BLaER1 treated with 17β-estradiol and CSF1 and Interleukin-3, amounts not matched to agents 10 nM and 100 nM (cell line): ENCODE measurements around the gene TARS3.

Experiments used
- H3K27ac ChIP-seq, 11 experiments: shearing (Covaris generic); formaldehyde crosslinking; 2 replicates each; pipeline ENCODE4 v1.8.1; 2022
- H3K27me3 ChIP-seq, 11 experiments: shearing (Covaris generic); formaldehyde crosslinking; 2 replicates each; pipeline ENCODE4 v1.8.1; 2022
- H3K36me3 ChIP-seq, 11 experiments: shearing (Covaris generic); formaldehyde crosslinking; 2 replicates each; pipeline ENCODE4 v1.8.1; 2022
- H3K4me1 ChIP-seq, 10 experiments: shearing (Covaris generic); formaldehyde crosslinking; 2 replicates each; pipeline ENCODE4 v1.8.1; 2022
- H3K4me2 ChIP-seq, 11 experiments: shearing (Covaris generic); formaldehyde crosslinking; 2 replicates each; pipeline ENCODE4 v1.8.1; 2022
- H3K4me3 ChIP-seq, 10 experiments: shearing (Covaris generic); formaldehyde crosslinking; 2 replicates each; pipeline ENCODE4 v1.8.1; 2022
- H3K9ac ChIP-seq, 11 experiments: shearing (Covaris generic); formaldehyde crosslinking; 2 replicates each; pipeline ENCODE4 v1.8.1; 2022
- H3K9me3 ChIP-seq, 11 experiments: shearing (Covaris generic); formaldehyde crosslinking; replicated peaks in 1 of 11; 2 replicates each; pipeline ENCODE4 v1.8.1; 2022
- H4K20me1 ChIP-seq, 11 experiments: shearing (Covaris generic); formaldehyde crosslinking; 2 replicates each; pipeline ENCODE4 v1.8.1; 2022
- Cebpa-rat ChIP-seq, 11 experiments: shearing (Covaris generic); IDR thresholded peaks; 2 replicates each; pipeline ENCODE4 v1.8.1; 2022

Gene TARS3

GRCh38 chr15:101604124-101604874 is 120.0 kb downstream of the TARS3 start:
- Histone ChIP-seq H3K27ac (no peak overlapping the region), H3K9ac (no peak overlapping the region), H3K27me3 (no peaks in the 10 kb centered on the region), H3K4me2 (no peak overlapping the region), H3K36me3 (no peaks in the 10 kb centered on the region), H3K4me1 (peaks cover 0 to 5% (median 0%) of the 10 kb centered on the region in 10 experiments; a peak in 3 of 20 replicates), H3K9me3 (peaks cover 6 to 13% (median 8%) of the 10 kb centered on the region in 11 experiments; a peak in 12 of 22 replicates), H4K20me1 (no peaks in the 10 kb centered on the region), H3K4me3 (no peak overlapping the region)
- TF ChIP-seq Cebpa-rat (IDR thresholded peaks at IDR 0.05): no peak
